H1 (cell line): Measurements from ENCODE around the gene PRKD1.

ENCODE experiments used
- KDM1A ChIP-seq: fragments of 200-600, 300-600 bp; sonication (generic); IDR thresholded peaks from 2 replicates; pipeline ENCODE4 v1.7.1; 2016; ENCODE audit warnings: mild to moderate bottlenecking, low read length, borderline replicate concordance
- SP2 ChIP-seq: IDR thresholded peaks from 2 replicates; pipeline ENCODE4 v1.6.1; 2012; ENCODE audit warnings: mild to moderate bottlenecking, low read length, inconsistent platforms
- TF ChIP-seq, protein P1 (sequence below), 3 experiments: IDR thresholded peaks; 1 replicate in 2 of 3; 2 replicates in 1 of 3; pipeline versions ENCODE4 v1.5.1 to v1.6.1; 2011; ENCODE audit warnings: low read length in 3 of 3, mild to moderate bottlenecking in 3 of 3, inconsistent platforms in 2 of 3, low read depth in 1 of 3, moderate library complexity in 1 of 3; ENCODE audit not compliant: insufficient read depth in 1 of 3; ENCODE audit errors: control extremely low read depth in 1 of 3
- TF ChIP-seq, protein P2 (sequence below): IDR thresholded peaks from 2 replicates; pipeline ENCODE4 v1.6.1; 2011; ENCODE audit warnings: low read length, improper control_type of control experiment

DNA sequence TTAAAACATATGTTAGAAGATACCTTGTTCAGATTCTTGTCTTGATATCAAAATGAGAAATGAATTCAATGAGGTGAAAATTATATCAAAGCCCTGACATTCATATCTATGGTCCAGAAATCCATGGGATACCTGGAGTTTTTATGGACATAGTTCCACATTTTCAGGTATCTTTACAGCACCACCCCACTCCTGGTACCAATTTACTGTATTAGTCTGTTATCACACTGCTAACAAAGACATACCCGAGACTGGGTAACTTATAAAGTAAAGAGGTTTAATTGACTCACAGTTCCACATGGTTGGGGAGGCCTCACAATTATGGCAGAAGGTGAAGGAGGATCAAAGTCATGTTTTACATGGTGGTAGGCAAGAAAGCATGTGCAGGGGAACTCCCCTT, 361.5 kb downstream of the PRKD1 start:
- TF ChIP-seq, protein P1, sequence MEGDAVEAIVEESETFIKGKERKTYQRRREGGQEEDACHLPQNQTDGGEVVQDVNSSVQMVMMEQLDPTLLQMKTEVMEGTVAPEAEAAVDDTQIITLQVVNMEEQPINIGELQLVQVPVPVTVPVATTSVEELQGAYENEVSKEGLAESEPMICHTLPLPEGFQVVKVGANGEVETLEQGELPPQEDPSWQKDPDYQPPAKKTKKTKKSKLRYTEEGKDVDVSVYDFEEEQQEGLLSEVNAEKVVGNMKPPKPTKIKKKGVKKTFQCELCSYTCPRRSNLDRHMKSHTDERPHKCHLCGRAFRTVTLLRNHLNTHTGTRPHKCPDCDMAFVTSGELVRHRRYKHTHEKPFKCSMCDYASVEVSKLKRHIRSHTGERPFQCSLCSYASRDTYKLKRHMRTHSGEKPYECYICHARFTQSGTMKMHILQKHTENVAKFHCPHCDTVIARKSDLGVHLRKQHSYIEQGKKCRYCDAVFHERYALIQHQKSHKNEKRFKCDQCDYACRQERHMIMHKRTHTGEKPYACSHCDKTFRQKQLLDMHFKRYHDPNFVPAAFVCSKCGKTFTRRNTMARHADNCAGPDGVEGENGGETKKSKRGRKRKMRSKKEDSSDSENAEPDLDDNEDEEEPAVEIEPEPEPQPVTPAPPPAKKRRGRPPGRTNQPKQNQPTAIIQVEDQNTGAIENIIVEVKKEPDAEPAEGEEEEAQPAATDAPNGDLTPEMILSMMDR (IDR thresholded peaks at IDR 0.05; ENCODE audit: control extremely low read depth in 1 of 3, insufficient read depth in 1 of 3, low read depth in 1 of 3, low read length in 3 of 3), result no peak
- TF ChIP-seq, protein P2, sequence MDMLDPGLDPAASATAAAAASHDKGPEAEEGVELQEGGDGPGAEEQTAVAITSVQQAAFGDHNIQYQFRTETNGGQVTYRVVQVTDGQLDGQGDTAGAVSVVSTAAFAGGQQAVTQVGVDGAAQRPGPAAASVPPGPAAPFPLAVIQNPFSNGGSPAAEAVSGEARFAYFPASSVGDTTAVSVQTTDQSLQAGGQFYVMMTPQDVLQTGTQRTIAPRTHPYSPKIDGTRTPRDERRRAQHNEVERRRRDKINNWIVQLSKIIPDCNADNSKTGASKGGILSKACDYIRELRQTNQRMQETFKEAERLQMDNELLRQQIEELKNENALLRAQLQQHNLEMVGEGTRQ, result no peak
- no peak for TF ChIP-seq KDM1A
- no peak for TF ChIP-seq SP2
